Measurements from ENCODE around the gene C1QL1.

Gene C1QL1

DNA sequence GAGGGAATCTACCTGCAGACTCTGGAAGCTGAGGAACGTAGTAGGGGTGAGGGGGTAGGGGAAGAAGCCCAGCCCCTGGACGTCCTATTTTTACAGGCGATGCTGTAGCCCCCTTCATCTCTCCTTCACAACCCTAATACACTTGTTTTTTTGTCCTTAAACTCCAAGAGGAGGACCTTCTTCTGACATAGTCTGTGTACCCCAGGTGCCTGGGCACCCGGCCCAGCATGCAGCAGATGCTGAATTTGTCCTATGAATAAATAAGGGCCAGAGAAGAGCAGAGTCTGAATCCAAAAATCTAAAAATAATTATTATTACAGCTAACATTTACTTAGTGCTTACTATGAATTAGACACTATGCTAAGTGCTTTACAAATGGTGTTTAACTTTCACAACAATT is 25.6 kb downstream of the C1QL1 start:
- TF ChIP-seq, protein P1, sequence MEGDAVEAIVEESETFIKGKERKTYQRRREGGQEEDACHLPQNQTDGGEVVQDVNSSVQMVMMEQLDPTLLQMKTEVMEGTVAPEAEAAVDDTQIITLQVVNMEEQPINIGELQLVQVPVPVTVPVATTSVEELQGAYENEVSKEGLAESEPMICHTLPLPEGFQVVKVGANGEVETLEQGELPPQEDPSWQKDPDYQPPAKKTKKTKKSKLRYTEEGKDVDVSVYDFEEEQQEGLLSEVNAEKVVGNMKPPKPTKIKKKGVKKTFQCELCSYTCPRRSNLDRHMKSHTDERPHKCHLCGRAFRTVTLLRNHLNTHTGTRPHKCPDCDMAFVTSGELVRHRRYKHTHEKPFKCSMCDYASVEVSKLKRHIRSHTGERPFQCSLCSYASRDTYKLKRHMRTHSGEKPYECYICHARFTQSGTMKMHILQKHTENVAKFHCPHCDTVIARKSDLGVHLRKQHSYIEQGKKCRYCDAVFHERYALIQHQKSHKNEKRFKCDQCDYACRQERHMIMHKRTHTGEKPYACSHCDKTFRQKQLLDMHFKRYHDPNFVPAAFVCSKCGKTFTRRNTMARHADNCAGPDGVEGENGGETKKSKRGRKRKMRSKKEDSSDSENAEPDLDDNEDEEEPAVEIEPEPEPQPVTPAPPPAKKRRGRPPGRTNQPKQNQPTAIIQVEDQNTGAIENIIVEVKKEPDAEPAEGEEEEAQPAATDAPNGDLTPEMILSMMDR (conservative IDR thresholded peaks at IDR 0.05) = no peak
- H3K27ac ChIP-seq = no peak overlapping the region

DNA sequence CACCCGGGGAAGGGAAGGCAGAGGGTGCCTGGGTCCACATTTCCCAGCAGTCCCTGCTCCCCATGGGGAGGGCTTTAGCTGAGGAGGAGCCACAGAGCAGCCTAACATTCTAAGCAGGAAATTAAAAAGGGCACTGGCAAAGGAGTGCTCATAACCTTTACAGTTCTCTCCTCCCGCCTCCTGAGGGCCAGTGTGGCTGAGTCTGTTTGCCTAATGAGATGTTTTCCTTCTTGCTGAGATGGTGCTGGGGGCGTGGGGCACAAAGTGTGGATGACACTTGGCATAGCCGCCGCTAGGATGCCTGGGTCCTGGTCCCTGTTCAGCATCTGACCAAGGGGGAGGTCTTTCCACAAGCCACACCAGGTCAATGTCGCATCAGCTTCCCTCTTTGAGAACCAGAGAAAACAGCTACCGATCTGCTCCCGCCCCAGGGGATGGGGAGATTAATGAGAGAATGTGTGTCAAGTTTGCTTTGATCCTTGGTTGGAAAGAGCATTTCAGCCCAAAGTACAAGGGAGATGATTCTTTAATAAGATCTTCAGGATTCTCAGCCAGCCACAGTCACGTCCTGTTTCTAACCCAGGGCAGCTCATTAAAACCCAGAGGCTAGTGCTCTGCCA is 26.3 kb downstream of the C1QL1 start:
- H3K27ac ChIP-seq = 0 out of 2 replicates have a peak overlapping the region, but pooled peaks have one; percentile 21
- TF ChIP-seq, protein P1 (conservative IDR thresholded peaks at IDR 0.05) = no peak

DNA sequence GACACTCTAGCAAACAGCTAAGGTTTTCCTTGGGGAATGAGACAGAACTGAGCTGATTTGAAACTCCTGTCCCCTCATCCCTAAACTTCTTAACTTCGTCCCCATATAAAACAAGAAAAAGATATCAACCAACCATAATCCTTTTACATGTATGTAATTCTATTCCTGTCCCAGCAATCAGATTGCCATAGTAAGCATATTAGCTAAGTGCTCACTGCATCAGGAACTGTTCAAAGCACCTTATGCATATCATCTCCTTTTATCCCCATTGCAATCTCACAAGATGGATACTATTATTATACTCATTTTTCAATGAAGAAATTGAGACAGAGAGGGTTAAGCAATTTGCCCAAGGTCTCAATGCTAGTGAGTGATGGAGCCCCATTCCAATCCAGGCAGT is 27.3 kb downstream of the C1QL1 start:
- TF ChIP-seq, protein P1 (conservative IDR thresholded peaks at IDR 0.05) = no peak
- H3K27ac ChIP-seq = no peak overlapping the region

DNA sequence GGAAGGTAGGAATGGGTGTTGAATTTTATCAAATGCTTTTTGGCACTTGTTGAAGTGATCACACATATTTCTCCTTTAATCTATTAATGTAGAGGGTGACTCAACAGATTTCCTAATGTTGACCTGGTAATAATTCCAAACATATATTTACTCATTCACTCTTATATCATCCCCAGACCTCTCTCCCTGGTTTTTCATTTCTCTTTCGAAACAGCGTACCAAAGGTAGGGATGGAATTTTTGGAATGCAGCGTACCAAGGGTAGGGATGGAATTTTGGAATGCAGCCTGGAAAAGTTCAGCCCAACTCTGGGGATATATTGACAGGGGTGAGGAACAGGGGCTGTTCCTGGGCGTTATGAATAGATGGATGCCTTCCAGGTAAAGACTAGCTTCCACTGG is 27.8 kb downstream of the C1QL1 start:
- H3K27ac ChIP-seq = no peak overlapping the region
- TF ChIP-seq, protein P1 (conservative IDR thresholded peaks at IDR 0.05) = no peak

DNA sequence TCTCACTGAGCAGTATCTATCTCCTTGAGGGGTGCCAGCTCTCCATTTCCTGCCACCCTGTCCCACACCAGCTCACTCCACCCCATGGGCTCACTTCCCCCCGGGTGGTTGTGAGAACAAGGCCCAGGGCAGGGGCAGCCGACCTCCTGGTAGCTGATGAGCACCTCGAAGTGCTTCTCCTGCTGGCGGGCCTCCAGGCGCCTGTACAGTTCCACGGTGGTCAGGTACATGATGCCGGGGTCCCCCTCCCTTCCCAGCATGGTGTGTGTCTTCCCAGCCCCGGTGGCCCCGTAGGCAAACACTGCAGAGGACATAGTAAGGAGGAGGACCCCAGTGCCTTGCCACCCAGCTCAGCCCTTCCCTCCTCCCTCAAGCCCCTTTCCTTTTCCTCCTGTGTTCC is 33.0 kb downstream of the C1QL1 start:
- H3K27ac ChIP-seq = no peak overlapping the region
- TF ChIP-seq, protein P1 (conservative IDR thresholded peaks at IDR 0.05) = no peak

DNA sequence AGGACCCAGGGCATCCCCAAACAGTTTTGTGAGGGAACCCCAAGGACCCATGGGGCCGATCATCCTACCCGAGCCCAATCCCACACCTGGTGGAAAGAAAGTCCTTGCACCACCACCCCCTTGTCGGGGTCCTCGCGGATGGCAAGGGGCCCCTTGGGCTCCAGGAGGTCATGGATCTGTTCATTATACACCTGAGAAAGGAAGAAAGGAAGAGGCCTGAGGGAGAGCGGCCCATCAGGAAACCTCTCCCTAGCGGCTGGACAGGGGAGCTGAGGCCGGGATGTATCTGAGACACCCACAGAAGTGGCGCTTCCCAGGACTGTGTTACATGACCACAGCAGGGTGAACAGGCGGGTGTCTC is 33.4 kb downstream of the C1QL1 start:
- no peak overlapping the region for H3K27ac ChIP-seq
- TF ChIP-seq, protein P1 (conservative IDR thresholded peaks at IDR 0.05) = no peak

DNA sequence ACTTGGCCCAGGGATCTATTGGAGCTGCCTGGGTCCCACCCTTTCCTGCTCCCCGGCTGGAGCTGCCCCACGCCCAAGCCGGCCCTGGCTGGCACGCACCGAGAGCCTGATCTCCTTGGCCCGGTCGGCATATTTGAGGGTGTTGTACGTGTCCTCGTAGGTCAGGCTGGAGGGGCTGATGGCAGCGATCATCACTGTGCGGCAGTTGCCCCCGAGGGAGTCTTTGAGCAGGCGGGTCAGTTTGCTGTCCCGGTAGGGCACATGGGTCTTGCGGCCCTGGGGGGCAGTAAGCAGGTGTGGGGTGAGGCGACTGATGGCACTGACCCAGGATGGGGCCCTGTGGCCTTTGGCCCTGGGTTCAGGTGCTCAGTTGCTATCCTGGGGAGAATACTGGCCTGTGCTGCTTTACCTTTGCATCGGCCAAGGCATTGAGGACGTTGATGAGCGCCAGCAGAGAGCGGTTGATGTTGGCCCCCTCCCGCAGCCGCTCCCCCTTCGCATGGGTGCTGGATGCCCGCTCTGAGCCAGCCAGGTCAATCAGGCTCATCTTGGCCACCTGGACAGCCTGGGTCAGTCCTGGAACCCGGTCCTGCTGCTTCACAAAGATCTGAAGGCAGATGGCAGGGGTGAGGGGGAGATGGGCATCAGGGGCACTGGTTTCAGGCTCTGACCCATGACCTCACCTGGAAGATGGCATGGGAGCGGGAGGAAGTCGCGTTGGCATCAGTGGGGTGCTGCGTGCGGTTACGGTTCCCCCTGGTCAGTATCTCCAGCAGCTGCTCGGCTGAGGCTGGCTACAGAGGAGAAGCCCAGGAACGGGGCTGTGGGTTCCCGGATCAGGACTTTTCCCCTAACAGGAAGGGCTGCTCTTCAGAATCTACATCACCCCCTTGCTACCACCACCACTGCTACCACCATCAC is 34.0 kb downstream of the C1QL1 start:
- TF ChIP-seq, protein P1 (conservative IDR thresholded peaks at IDR 0.05) = no peak
- H3K27ac ChIP-seq = no peak overlapping the region
